Measurements from ENCODE around the gene FGFR3. TPM values are rescaled to one million over a fixed set of nuclear protein-coding genes. Genes with fewer than 3 reads are reported as not detected.

Gene FGFR3
- total and polyA plus RNA-seq, 9 of the 15 experiments (the other 6 are each of a cell fraction or from before 2014, with no cell fraction given): 1.2 to 60.4 (median 12.7) TPM

GRCh38 chr4:1776521-1777161 lies 16.5 kb upstream of the FGFR3 start (continued):
- TF ChIP-seq, protein P1, sequence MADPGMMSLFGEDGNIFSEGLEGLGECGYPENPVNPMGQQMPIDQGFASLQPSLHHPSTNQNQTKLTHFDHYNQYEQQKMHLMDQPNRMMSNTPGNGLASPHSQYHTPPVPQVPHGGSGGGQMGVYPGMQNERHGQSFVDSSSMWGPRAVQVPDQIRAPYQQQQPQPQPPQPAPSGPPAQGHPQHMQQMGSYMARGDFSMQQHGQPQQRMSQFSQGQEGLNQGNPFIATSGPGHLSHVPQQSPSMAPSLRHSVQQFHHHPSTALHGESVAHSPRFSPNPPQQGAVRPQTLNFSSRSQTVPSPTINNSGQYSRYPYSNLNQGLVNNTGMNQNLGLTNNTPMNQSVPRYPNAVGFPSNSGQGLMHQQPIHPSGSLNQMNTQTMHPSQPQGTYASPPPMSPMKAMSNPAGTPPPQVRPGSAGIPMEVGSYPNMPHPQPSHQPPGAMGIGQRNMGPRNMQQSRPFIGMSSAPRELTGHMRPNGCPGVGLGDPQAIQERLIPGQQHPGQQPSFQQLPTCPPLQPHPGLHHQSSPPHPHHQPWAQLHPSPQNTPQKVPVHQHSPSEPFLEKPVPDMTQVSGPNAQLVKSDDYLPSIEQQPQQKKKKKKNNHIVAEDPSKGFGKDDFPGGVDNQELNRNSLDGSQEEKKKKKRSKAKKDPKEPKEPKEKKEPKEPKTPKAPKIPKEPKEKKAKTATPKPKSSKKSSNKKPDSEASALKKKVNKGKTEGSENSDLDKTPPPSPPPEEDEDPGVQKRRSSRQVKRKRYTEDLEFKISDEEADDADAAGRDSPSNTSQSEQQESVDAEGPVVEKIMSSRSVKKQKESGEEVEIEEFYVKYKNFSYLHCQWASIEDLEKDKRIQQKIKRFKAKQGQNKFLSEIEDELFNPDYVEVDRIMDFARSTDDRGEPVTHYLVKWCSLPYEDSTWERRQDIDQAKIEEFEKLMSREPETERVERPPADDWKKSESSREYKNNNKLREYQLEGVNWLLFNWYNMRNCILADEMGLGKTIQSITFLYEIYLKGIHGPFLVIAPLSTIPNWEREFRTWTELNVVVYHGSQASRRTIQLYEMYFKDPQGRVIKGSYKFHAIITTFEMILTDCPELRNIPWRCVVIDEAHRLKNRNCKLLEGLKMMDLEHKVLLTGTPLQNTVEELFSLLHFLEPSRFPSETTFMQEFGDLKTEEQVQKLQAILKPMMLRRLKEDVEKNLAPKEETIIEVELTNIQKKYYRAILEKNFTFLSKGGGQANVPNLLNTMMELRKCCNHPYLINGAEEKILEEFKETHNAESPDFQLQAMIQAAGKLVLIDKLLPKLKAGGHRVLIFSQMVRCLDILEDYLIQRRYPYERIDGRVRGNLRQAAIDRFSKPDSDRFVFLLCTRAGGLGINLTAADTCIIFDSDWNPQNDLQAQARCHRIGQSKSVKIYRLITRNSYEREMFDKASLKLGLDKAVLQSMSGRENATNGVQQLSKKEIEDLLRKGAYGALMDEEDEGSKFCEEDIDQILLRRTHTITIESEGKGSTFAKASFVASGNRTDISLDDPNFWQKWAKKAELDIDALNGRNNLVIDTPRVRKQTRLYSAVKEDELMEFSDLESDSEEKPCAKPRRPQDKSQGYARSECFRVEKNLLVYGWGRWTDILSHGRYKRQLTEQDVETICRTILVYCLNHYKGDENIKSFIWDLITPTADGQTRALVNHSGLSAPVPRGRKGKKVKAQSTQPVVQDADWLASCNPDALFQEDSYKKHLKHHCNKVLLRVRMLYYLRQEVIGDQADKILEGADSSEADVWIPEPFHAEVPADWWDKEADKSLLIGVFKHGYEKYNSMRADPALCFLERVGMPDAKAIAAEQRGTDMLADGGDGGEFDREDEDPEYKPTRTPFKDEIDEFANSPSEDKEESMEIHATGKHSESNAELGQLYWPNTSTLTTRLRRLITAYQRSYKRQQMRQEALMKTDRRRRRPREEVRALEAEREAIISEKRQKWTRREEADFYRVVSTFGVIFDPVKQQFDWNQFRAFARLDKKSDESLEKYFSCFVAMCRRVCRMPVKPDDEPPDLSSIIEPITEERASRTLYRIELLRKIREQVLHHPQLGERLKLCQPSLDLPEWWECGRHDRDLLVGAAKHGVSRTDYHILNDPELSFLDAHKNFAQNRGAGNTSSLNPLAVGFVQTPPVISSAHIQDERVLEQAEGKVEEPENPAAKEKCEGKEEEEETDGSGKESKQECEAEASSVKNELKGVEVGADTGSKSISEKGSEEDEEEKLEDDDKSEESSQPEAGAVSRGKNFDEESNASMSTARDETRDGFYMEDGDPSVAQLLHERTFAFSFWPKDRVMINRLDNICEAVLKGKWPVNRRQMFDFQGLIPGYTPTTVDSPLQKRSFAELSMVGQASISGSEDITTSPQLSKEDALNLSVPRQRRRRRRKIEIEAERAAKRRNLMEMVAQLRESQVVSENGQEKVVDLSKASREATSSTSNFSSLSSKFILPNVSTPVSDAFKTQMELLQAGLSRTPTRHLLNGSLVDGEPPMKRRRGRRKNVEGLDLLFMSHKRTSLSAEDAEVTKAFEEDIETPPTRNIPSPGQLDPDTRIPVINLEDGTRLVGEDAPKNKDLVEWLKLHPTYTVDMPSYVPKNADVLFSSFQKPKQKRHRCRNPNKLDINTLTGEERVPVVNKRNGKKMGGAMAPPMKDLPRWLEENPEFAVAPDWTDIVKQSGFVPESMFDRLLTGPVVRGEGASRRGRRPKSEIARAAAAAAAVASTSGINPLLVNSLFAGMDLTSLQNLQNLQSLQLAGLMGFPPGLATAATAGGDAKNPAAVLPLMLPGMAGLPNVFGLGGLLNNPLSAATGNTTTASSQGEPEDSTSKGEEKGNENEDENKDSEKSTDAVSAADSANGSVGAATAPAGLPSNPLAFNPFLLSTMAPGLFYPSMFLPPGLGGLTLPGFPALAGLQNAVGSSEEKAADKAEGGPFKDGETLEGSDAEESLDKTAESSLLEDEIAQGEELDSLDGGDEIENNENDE (IDR thresholded peaks at IDR 0.05; ENCODE audit: low read depth, low read length): no peak
- TF ChIP-seq IRF2 (CRISPR knock-in tag; IDR thresholded peaks at IDR 0.05) (no peak), KLF13 (tag; IDR thresholded peaks at IDR 0.05; ENCODE audit: borderline replicate concordance, low read depth) (no peak), LARP7 (IDR thresholded peaks at IDR 0.05) (no peak), BACH1 (tag; IDR thresholded peaks at IDR 0.05) (no peak), KAT8 (IDR thresholded peaks at IDR 0.05; ENCODE audit: low read depth) (no peak), CEBPB (tag; IDR thresholded peaks at IDR 0.05) (no peak), THRAP3 (IDR thresholded peaks at IDR 0.05; ENCODE audit: borderline replicate concordance) (no peak), KDM2B (CRISPR knock-in tag; IDR thresholded peaks at IDR 0.05) (no peak), RB1 (IDR thresholded peaks at IDR 0.05; ENCODE audit: low read depth) (no peak), NR3C1 (CRISPR knock-in tag; IDR thresholded peaks at IDR 0.05) (no peak), SMARCC2 (IDR thresholded peaks at IDR 0.05; ENCODE audit: low read depth) (no peak), ILK (tag; IDR thresholded peaks at IDR 0.05; ENCODE audit: borderline replicate concordance, low read depth) (no peak), SIRT6 (IDR thresholded peaks at IDR 0.05; ENCODE audit: low read depth, low read length) (no peak), MCM3 (IDR thresholded peaks at IDR 0.05) (no peak)
